Endothelial cell of umbilical vein (primary cell): ENCODE data around the gene LGALS7.

Experiments
- CTCF ChIP-seq, 2 donors: IDR thresholded peaks; 1 replicate in 1 of 2; 2 replicates in 1 of 2; pipeline ENCODE4 v1.5.1; 2011; ENCODE audit warnings: low read length in 2 of 2, mild to moderate bottlenecking in 2 of 2, moderate library complexity in 2 of 2, control low read depth in 1 of 2, inconsistent platforms in 1 of 2, low read depth in 1 of 2; ENCODE audit not compliant: insufficient read depth in 1 of 2; ENCODE audit errors: extremely low read depth in 1 of 2
- EZH2 ChIP-seq: IDR thresholded peaks from 2 replicates; pipeline ENCODE4 v1.6.1; 2012; ENCODE audit warnings: borderline replicate concordance, low read depth, mild to moderate bottlenecking, moderate library complexity, low read length, inconsistent platforms; ENCODE audit not compliant: severe bottlenecking
- FOS ChIP-seq: IDR thresholded peaks from 2 replicates; pipeline ENCODE4 v1.6.1; 2011; ENCODE audit warnings: mild to moderate bottlenecking, low read length, moderate library complexity, borderline replicate concordance; ENCODE audit not compliant: insufficient read depth
- POLR2A ChIP-seq: IDR thresholded peaks from 2 replicates; pipeline ENCODE4 v1.6.1; 2012; ENCODE audit warnings: low read depth, mild to moderate bottlenecking, control low read depth, low read length
- POLR2AphosphoS5 ChIP-seq: IDR thresholded peaks from 2 replicates; pipeline ENCODE4 v1.6.1; 2012; ENCODE audit warnings: low read depth, mild to moderate bottlenecking, control low read depth, low read length, moderate library complexity; ENCODE audit not compliant: insufficient read depth

- TF ChIP-seq POLR2AphosphoS5: no peak
- TF ChIP-seq POLR2A: no peak
- no peak for TF ChIP-seq CTCF (IDR thresholded peaks at IDR 0.05; ENCODE audit: extremely low read depth in 1 of 2, insufficient read depth in 1 of 2, low read depth in 1 of 2, low read length in 2 of 2)
- TF ChIP-seq EZH2: no peak
- no peak for TF ChIP-seq FOS
Measured at GRCh38 chr19:38725469-38726283, 47.6 kb downstream of the LGALS7 start.
